ENCODE results near the gene HSH2D. TPM values are rescaled to one million over a fixed set of nuclear protein-coding genes. Genes with fewer than 3 reads are reported as not detected.
A peak's percentile ranks its signal among the peaks of the same experiment; 100 is the strongest.
"Not testable (repeated sequence)": the region's sequence is repeated elsewhere in the genome, so short reads cannot be mapped to it uniquely, and the experiment has no call there.

Gene HSH2D
- polyA plus RNA-seq, 2 donors: 0.47 to 0.86 TPM

DNA sequence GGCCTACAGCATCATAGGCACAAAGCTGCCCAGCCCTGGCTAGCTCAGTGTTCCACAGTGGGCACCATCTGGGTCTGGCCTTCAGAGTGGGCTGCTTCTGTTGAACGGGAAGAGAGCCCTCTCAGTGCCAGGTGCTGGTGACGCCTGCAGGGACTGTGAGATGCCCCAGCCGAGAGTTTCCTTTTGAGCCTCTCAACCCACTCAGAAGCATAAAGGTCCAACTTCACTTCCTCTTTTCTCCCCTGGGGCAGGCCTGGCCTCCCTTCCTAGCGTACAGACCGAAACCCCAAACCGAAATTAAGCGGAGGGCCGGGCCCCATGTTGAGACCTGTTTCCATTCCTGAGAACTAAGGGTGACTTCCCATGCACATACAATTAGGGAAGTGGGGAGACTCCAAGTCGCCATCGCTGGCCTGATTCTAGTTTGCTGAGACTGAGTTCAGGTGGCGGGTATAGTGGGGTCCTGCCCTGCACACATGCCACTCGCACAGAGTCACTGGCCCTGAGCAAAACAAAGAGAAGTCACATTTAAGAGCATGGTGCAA is 24.9 kb upstream of the HSH2D start:
- peaks cover 17 to 29% of the 10 kb centered on the region in 2 donors for H3K36me3 ChIP-seq (ENCODE audit: control insufficient read depth in 2 of 2, insufficient read depth in 2 of 2, low read length in 1 of 2)
- no peaks in the 10 kb centered on the region for H3K9me3 ChIP-seq (ENCODE audit: control insufficient read depth in 2 of 2, insufficient read depth in 1 of 2, low read depth in 1 of 2, low read length in 1 of 2)
- WGBS, 2 donors: 82% methylated on average over 12 of the region's 12 CpGs
- H3K4me1 ChIP-seq (ENCODE audit: control insufficient read depth in 2 of 2, insufficient read depth in 2 of 2, low read length in 1 of 2): peaks cover 2 to 16% of the 10 kb centered on the region in 2 donors
- H3K27ac ChIP-seq (ENCODE audit: low read depth in 2 of 2, low read length in 1 of 2): no peak overlapping the region
- no peaks in the 10 kb centered on the region for H3K27me3 ChIP-seq (ENCODE audit: control insufficient read depth in 1 of 2, insufficient read depth in 2 of 2, low read length in 2 of 2)
- no peak overlapping the region for H3K4me3 ChIP-seq (ENCODE audit: low read depth in 1 of 2, low read length in 2 of 2)

- peaks cover 17 to 33% of the 10 kb centered on the region in 2 donors for H3K36me3 ChIP-seq (ENCODE audit: control insufficient read depth in 2 of 2, insufficient read depth in 2 of 2, low read length in 1 of 2)
- peaks cover 0 to 16% of the 10 kb centered on the region in 2 donors for H3K4me1 ChIP-seq (ENCODE audit: control insufficient read depth in 2 of 2, insufficient read depth in 2 of 2, low read length in 1 of 2)
- WGBS, 2 donors: 73 to 76% methylated on average over 19 of the region's 19 CpGs
- H3K9me3 ChIP-seq (ENCODE audit: control insufficient read depth in 2 of 2, insufficient read depth in 1 of 2, low read depth in 1 of 2, low read length in 1 of 2); H3K27me3 ChIP-seq (ENCODE audit: control insufficient read depth in 1 of 2, insufficient read depth in 2 of 2, low read length in 2 of 2); H3K4me3 ChIP-seq (ENCODE audit: low read depth in 1 of 2, low read length in 2 of 2): not testable (repeated sequence)
- H3K27ac ChIP-seq (ENCODE audit: low read depth in 2 of 2, low read length in 1 of 2): peak overlapping the region in 1 of 2 donors; percentile 8
These were observed 24.2 kb upstream of the HSH2D start for GRCh38 chr19:16119075-16119857.

DNA sequence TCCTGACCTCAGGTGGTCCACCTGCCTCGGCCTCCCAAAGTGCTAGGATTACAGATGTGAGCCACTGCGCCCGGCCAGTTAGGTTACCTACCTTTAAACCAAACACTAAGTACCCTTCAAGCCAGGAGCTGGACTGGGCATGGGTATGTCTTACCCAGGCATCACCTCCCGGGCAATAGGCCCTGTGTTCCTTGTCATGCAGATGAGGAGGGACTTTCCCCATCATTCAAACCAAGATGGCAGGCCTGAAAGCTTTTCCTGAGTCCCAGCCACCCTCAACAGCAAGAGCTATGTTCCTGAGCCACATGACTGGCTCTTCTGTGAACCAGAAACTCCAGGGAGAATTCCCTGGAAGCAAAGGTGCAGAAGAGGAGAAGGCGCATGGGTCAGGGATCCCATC is 22.3 kb upstream of the HSH2D start:
- H3K4me3 ChIP-seq (ENCODE audit: low read depth in 1 of 2, low read length in 2 of 2): no peak overlapping the region
- H3K36me3 ChIP-seq (ENCODE audit: control insufficient read depth in 2 of 2, insufficient read depth in 2 of 2, low read length in 1 of 2): peaks cover 25 to 50% of the 10 kb centered on the region in 2 donors
- H3K9me3 ChIP-seq (ENCODE audit: control insufficient read depth in 2 of 2, insufficient read depth in 1 of 2, low read depth in 1 of 2, low read length in 1 of 2): no peaks in the 10 kb centered on the region
- H3K27me3 ChIP-seq (ENCODE audit: control insufficient read depth in 1 of 2, insufficient read depth in 2 of 2, low read length in 2 of 2): no peaks in the 10 kb centered on the region
- H3K27ac ChIP-seq (ENCODE audit: low read depth in 2 of 2, low read length in 1 of 2): peak overlapping the region in 1 of 2 donors; percentile 1
- H3K4me1 ChIP-seq (ENCODE audit: control insufficient read depth in 2 of 2, insufficient read depth in 2 of 2, low read length in 1 of 2): peaks cover 0 to 9% of the 10 kb centered on the region in 2 donors
- WGBS, 2 donors: 76 to 87% methylated on average over 5 of the region's 5 CpGs

- 63 to 84% methylated on average over 11 of the region's 11 CpGs for WGBS, 2 donors
- Histone ChIP-seq H3K4me1 (ENCODE audit: control insufficient read depth in 2 of 2, insufficient read depth in 2 of 2, low read length in 1 of 2) (peaks cover 0 to 9% of the 10 kb centered on the region in 2 donors), H3K36me3 (ENCODE audit: control insufficient read depth in 2 of 2, insufficient read depth in 2 of 2, low read length in 1 of 2) (peaks cover 25 to 57% of the 10 kb centered on the region in 2 donors), H3K9me3 (ENCODE audit: control insufficient read depth in 2 of 2, insufficient read depth in 1 of 2, low read depth in 1 of 2, low read length in 1 of 2) (no peaks in the 10 kb centered on the region), H3K4me3 (ENCODE audit: low read depth in 1 of 2, low read length in 2 of 2) (no peak overlapping the region), H3K27me3 (ENCODE audit: control insufficient read depth in 1 of 2, insufficient read depth in 2 of 2, low read length in 2 of 2) (no peaks in the 10 kb centered on the region), H3K27ac (ENCODE audit: low read depth in 2 of 2, low read length in 1 of 2) (peak overlapping the region; percentile 36 to 61)
These were observed 21.5 kb upstream of the HSH2D start for GRCh38 chr19:16121967-16122366.

DNA sequence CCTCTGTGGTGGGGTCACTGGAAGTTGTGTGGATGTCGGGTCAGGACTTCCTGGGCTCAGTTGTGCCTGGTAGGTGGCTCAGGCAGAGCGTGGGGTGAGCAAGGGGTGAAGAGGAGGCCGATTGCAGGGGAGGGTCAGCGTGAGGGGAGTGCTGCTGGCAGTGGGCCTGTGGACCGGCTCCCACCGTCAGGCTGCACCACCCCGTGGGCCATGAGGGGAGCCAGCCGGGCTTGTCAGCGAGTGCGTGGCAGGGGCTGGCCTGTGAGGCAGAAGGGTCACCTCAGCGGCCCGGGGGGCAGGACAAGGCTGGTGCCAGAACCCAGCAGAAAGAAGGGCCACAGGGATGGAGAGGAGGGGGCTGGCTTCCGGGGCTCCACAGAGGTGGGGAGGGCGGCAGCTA is 18.5 kb upstream of the HSH2D start:
- no peak overlapping the region for H3K27ac ChIP-seq (ENCODE audit: low read depth in 2 of 2, low read length in 1 of 2)
- 91 to 93% methylated on average over 12 to 14 of the region's 14 CpGs for WGBS, 2 donors

DNA sequence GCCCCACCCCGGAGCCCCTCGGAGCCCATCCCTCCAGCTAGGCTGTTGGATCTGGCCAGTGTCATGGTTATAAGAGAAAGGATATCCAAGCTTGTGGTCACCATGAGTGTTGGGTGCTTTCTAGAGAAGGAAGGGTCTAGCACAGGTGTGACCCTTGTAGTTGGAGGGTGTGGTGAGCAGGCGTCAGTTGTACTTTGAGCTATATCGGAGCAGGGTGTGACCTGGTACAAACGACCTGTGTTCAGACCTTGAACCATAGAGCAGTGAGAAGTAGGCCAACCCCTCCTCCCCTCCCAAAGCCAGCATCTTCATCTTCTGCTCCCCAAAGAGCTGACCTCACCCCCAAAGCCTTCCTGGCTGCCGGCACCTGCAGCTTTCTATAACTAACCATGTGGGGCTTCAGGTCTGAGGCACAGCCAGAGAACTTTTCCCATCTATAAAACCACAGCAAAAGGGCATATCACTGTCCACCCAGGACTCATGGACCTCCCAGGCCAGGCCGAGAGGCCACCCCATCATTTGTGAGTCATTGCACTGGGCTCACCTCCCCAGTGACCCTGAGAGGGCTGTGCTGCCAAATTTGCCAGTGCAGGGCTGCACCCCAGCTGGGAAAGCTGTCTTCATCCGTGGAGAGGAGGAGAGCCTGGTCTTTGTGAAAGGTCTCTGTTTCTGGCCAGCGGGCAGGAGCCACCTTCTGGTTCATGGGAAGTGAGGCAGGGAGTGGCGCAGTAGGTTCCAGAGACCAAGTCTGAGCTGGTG is 17.6 kb upstream of the HSH2D start:
- H3K4me1 ChIP-seq (ENCODE audit: control insufficient read depth in 2 of 2, insufficient read depth in 2 of 2, low read length in 1 of 2): peaks cover 0 to 9% of the 10 kb centered on the region in 2 donors
- no peak overlapping the region for H3K27ac ChIP-seq (ENCODE audit: low read depth in 2 of 2, low read length in 1 of 2)
- no peaks in the 10 kb centered on the region for H3K9me3 ChIP-seq (ENCODE audit: control insufficient read depth in 2 of 2, insufficient read depth in 1 of 2, low read depth in 1 of 2, low read length in 1 of 2)
- 76 to 78% methylated on average over 10 of the region's 10 CpGs for WGBS, 2 donors
- H3K4me3 ChIP-seq (ENCODE audit: low read depth in 1 of 2, low read length in 2 of 2): no peak overlapping the region
- H3K27me3 ChIP-seq (ENCODE audit: control insufficient read depth in 1 of 2, insufficient read depth in 2 of 2, low read length in 2 of 2): no peaks in the 10 kb centered on the region
- peaks cover 31 to 68% of the 10 kb centered on the region in 2 donors for H3K36me3 ChIP-seq (ENCODE audit: control insufficient read depth in 2 of 2, insufficient read depth in 2 of 2, low read length in 1 of 2)

More for the DNA sequence above, 18.5 kb upstream of the HSH2D start:
- Histone ChIP-seq H3K27me3 (ENCODE audit: control insufficient read depth in 1 of 2, insufficient read depth in 2 of 2, low read length in 2 of 2) (no peaks in the 10 kb centered on the region), H3K9me3 (ENCODE audit: control insufficient read depth in 2 of 2, insufficient read depth in 1 of 2, low read depth in 1 of 2, low read length in 1 of 2) (no peaks in the 10 kb centered on the region), H3K36me3 (ENCODE audit: control insufficient read depth in 2 of 2, insufficient read depth in 2 of 2, low read length in 1 of 2) (peaks cover 31 to 64% of the 10 kb centered on the region in 2 donors), H3K4me3 (ENCODE audit: low read depth in 1 of 2, low read length in 2 of 2) (no peak overlapping the region), H3K4me1 (ENCODE audit: control insufficient read depth in 2 of 2, insufficient read depth in 2 of 2, low read length in 1 of 2) (peaks cover 0 to 9% of the 10 kb centered on the region in 2 donors)

- WGBS, 2 donors: 78 to 83% methylated on average over 11 of the region's 11 CpGs
- no peaks in the 10 kb centered on the region for H3K9me3 ChIP-seq (ENCODE audit: control insufficient read depth in 2 of 2, insufficient read depth in 1 of 2, low read depth in 1 of 2, low read length in 1 of 2)
- no peak overlapping the region for H3K27ac ChIP-seq (ENCODE audit: low read depth in 2 of 2, low read length in 1 of 2)
- no peaks in the 10 kb centered on the region for H3K27me3 ChIP-seq (ENCODE audit: control insufficient read depth in 1 of 2, insufficient read depth in 2 of 2, low read length in 2 of 2)
- H3K4me1 ChIP-seq (ENCODE audit: control insufficient read depth in 2 of 2, insufficient read depth in 2 of 2, low read length in 1 of 2): peaks cover 0 to 8% of the 10 kb centered on the region in 2 donors
- peaks cover 25 to 73% of the 10 kb centered on the region in 2 donors for H3K36me3 ChIP-seq (ENCODE audit: control insufficient read depth in 2 of 2, insufficient read depth in 2 of 2, low read length in 1 of 2)
- no peak overlapping the region for H3K4me3 ChIP-seq (ENCODE audit: low read depth in 1 of 2, low read length in 2 of 2)
These were observed 16.4 kb upstream of the HSH2D start for GRCh38 chr19:16127080-16127479.

DNA sequence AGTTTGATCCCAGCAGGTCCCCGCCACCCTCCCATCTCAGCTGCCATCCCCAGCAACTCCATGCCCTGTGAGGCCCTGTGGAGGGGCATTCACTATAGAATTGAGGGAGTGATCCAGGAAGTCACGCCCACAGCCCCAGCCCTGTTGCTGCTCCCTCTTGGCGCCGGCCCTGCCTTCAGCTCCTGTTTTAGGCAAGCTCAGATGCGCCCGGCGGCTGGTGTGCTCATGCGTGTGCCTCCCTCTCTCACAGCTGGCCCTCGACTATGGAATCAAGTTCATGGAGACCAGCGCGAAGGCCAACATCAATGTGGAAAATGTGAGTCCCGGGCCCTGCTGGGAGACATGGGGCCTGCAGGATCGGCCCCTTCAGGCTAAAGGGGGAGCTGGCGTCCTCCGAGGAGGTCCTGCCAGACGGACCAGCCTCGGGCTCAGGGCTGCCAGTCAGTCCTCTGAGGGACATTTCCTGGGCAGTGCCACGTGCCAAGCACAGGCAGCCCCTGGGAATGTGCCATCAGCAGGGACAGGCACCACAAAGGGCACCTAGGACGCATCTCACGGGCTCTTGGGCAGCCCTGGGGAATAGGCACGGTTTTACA is 15.6 kb upstream of the HSH2D start:
- Histone ChIP-seq H3K27me3 (ENCODE audit: control insufficient read depth in 1 of 2, insufficient read depth in 2 of 2, low read length in 2 of 2) (no peaks in the 10 kb centered on the region), H3K4me3 (ENCODE audit: low read depth in 1 of 2, low read length in 2 of 2) (no peak overlapping the region), H3K27ac (ENCODE audit: low read depth in 2 of 2, low read length in 1 of 2) (no peak overlapping the region), H3K9me3 (ENCODE audit: control insufficient read depth in 2 of 2, insufficient read depth in 1 of 2, low read depth in 1 of 2, low read length in 1 of 2) (no peaks in the 10 kb centered on the region), H3K4me1 (ENCODE audit: control insufficient read depth in 2 of 2, insufficient read depth in 2 of 2, low read length in 1 of 2) (peaks cover 0 to under 1% of the 10 kb centered on the region in 2 donors), H3K36me3 (ENCODE audit: control insufficient read depth in 2 of 2, insufficient read depth in 2 of 2, low read length in 1 of 2) (peaks cover 21 to 72% of the 10 kb centered on the region in 2 donors)
- 67 to 77% methylated on average over 21 of the region's 21 CpGs for WGBS, 2 donors

- Histone ChIP-seq H3K4me1 (ENCODE audit: control insufficient read depth in 2 of 2, insufficient read depth in 2 of 2, low read length in 1 of 2) (peaks cover 0 to 2% of the 10 kb centered on the region in 2 donors), H3K27ac (ENCODE audit: low read depth in 2 of 2, low read length in 1 of 2) (no peak overlapping the region), H3K27me3 (ENCODE audit: control insufficient read depth in 1 of 2, insufficient read depth in 2 of 2, low read length in 2 of 2) (no peaks in the 10 kb centered on the region), H3K36me3 (ENCODE audit: control insufficient read depth in 2 of 2, insufficient read depth in 2 of 2, low read length in 1 of 2) (peaks cover 22 to 53% of the 10 kb centered on the region in 2 donors), H3K4me3 (ENCODE audit: low read depth in 1 of 2, low read length in 2 of 2) (no peak overlapping the region), H3K9me3 (ENCODE audit: control insufficient read depth in 2 of 2, insufficient read depth in 1 of 2, low read depth in 1 of 2, low read length in 1 of 2) (no peaks in the 10 kb centered on the region)
- WGBS, 2 donors: 96 to 98% methylated on average over 3 of the region's 3 CpGs
These were observed 11.8 kb upstream of the HSH2D start for GRCh38 chr19:16131648-16132047.
